Mesenchymal stem cell (in vitro differentiated cells and primary cell): Measurements from ENCODE around the gene EPRS1.

Experiments
- DNase-seq: peaks from one replicate; pipeline ENCODE4 v3.0.0-alpha.2; 2013
- H2AFZ ChIP-seq: one replicate; pipeline ENCODE4 v1.6.1; 2013; ENCODE audit warnings: low read depth, mild to moderate bottlenecking, control low read depth, inconsistent platforms, low read length, moderate library complexity
- H2AK5ac ChIP-seq: 2 replicates; pipeline ENCODE4 v1.6.1; 2013; ENCODE audit warnings: low read length, moderate library complexity, mild to moderate bottlenecking, inconsistent platforms; ENCODE audit not compliant: severe bottlenecking
- H2BK120ac ChIP-seq: one replicate; pipeline ENCODE4 v1.6.1; 2013; ENCODE audit warnings: low read depth, mild to moderate bottlenecking, inconsistent platforms, low read length, moderate library complexity
- H2BK12ac ChIP-seq, 2 experiments: one replicate each; pipeline ENCODE4 v1.6.1; 2013; ENCODE audit warnings: inconsistent platforms in 2 of 2, low read length in 2 of 2, mild to moderate bottlenecking in 2 of 2, moderate library complexity in 2 of 2, control low read depth in 1 of 2
- H2BK15ac ChIP-seq: one replicate; pipeline ENCODE4 v1.6.1; 2013; ENCODE audit warnings: mild to moderate bottlenecking, low read depth, inconsistent platforms; ENCODE audit not compliant: poor library complexity, severe bottlenecking
- H2BK5ac ChIP-seq: 2 replicates; pipeline ENCODE4 v1.6.1; 2013; ENCODE audit warnings: low read depth, mild to moderate bottlenecking, low read length, control low read depth, inconsistent platforms; ENCODE audit not compliant: poor library complexity, severe bottlenecking
- H3K14ac ChIP-seq, 2 experiments: one replicate each; pipeline ENCODE4 v1.6.1; 2013; ENCODE audit warnings: inconsistent platforms in 2 of 2, low read length in 2 of 2, control low read depth in 1 of 2, mild to moderate bottlenecking in 1 of 2, moderate library complexity in 1 of 2
- H3K18ac ChIP-seq, 2 experiments: one replicate each; pipeline ENCODE4 v1.6.1; 2013; ENCODE audit warnings: inconsistent platforms in 2 of 2, low read length in 2 of 2, control low read depth in 1 of 2, low read depth in 1 of 2, mild to moderate bottlenecking in 1 of 2
- H3K23ac ChIP-seq, 2 experiments: one replicate each; pipeline ENCODE4 v1.6.1; 2013; ENCODE audit warnings: inconsistent platforms in 2 of 2, low read length in 2 of 2, mild to moderate bottlenecking in 2 of 2, moderate library complexity in 2 of 2, control low read depth in 1 of 2
- H3K27ac ChIP-seq: 2 replicates; pipeline ENCODE4 v1.5.1; 2013; ENCODE audit warnings: mild to moderate bottlenecking, moderate library complexity, low read length, control low read depth, inconsistent platforms; ENCODE audit not compliant: poor library complexity, severe bottlenecking
- H3K27me3 ChIP-seq, 2 experiments: 2 replicates each; pipeline versions ENCODE4 v1.6.1 to v1.7.0; 2013; ENCODE audit warnings: low read length in 2 of 2, mild to moderate bottlenecking in 2 of 2, moderate library complexity in 2 of 2, control low read depth in 1 of 2, inconsistent platforms in 1 of 2; ENCODE audit not compliant: control insufficient read depth in 1 of 2, insufficient read depth in 1 of 2
- H3K36me3 ChIP-seq, 2 experiments: 2 replicates each; pipeline versions ENCODE4 v1.6.1 to v1.7.0; 2013; ENCODE audit warnings: low read length in 2 of 2, control low read depth in 1 of 2, inconsistent platforms in 1 of 2, low read depth in 1 of 2, mild to moderate bottlenecking in 1 of 2; ENCODE audit not compliant: insufficient read depth in 2 of 2, control insufficient read depth in 1 of 2
- H3K4ac ChIP-seq, 2 experiments: one replicate each; pipeline ENCODE4 v1.6.1; 2013; ENCODE audit warnings: inconsistent platforms in 2 of 2, low read length in 2 of 2, mild to moderate bottlenecking in 2 of 2, moderate library complexity in 2 of 2, control low read depth in 1 of 2, low read depth in 1 of 2
- H3K4me1 ChIP-seq: 2 replicates; pipeline ENCODE4 v1.6.1; 2013; ENCODE audit warnings: low read depth, low read length, control low read depth; ENCODE audit not compliant: control insufficient read depth, insufficient read depth
- H3K4me2 ChIP-seq: 2 replicates; pipeline ENCODE4 v1.6.1; 2013; ENCODE audit warnings: low read length, mild to moderate bottlenecking, inconsistent platforms; ENCODE audit not compliant: poor library complexity, severe bottlenecking
- H3K4me3 ChIP-seq, 2 experiments: 2 replicates each; pipeline versions ENCODE4 v1.5.1 to v1.7.0; 2013; ENCODE audit warnings: low read length in 2 of 2, mild to moderate bottlenecking in 2 of 2, control low read depth in 1 of 2, low read depth in 1 of 2; ENCODE audit not compliant: insufficient read depth in 1 of 2
- H3K79me1 ChIP-seq: replicated peaks from 2 replicates; pipeline ENCODE4 v1.6.1; 2013; ENCODE audit warnings: mild to moderate bottlenecking, control low read depth, low read length, inconsistent platforms; ENCODE audit not compliant: poor library complexity, severe bottlenecking
- H3K9ac ChIP-seq: 2 replicates; pipeline ENCODE4 v1.7.0; 2013; ENCODE audit warnings: mild to moderate bottlenecking, low read length, moderate library complexity
- H3K9me3 ChIP-seq: 2 replicates; pipeline ENCODE4 v1.7.0; 2013; ENCODE audit warnings: mild to moderate bottlenecking, low read length; ENCODE audit not compliant: control insufficient read depth
- H4K8ac ChIP-seq: one replicate; pipeline ENCODE4 v1.6.1; 2013; ENCODE audit warnings: inconsistent platforms, mild to moderate bottlenecking, low read length, moderate library complexity
- H4K91ac ChIP-seq: one replicate; pipeline ENCODE4 v1.6.1; 2013; ENCODE audit warnings: mild to moderate bottlenecking, low read length, inconsistent platforms
- WGBS: methylation state at CpG from one replicate; pipeline ENCODE4 v1.1.7; 2013; ENCODE audit warnings: mixed read lengths; 5-methylcytosine and 5-hydroxymethylcytosine counted together

Gene EPRS1

DNA sequence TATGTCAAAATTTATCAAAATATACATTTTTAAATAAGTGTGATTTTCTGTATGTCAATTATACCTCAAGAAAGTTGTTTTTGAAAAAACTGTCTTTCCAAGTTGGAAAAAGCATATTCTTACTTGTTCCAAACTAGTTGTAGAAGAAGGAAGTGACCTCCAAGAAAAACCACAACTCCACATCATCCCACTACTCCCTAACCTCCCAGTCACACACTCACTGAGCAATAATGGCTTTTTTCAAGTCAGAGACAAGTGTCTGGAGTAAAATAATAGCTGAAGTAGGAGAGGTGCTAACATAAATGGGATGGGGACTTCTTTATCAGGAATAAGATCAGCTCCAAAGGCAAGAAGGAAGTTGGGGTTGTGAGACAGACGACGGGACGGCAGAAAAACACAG is 13.4 kb downstream of the EPRS1 start:
- H3K27me3 ChIP-seq, result no peaks in the 10 kb centered on the region
- H2AFZ ChIP-seq, result no peak overlapping the region
- H3K9ac ChIP-seq, result no peak overlapping the region
- no peaks in the 10 kb centered on the region for H3K4me1 ChIP-seq
- H2BK5ac ChIP-seq, result no peak overlapping the region
- H3K14ac ChIP-seq, result no peak overlapping the region
- no peak overlapping the region for H2AK5ac ChIP-seq
- 100% methylated on average over 1 of the region's 3 CpGs for WGBS
- H2BK12ac ChIP-seq, result no peak overlapping the region
- peaks cover 7% of the 10 kb centered on the region for H3K79me1 ChIP-seq
- DNase-seq, result no peak
- H2BK15ac ChIP-seq, result no peak overlapping the region
- H3K4ac ChIP-seq, result no peak overlapping the region
- no peak overlapping the region for H4K8ac ChIP-seq
- no peak overlapping the region for H3K4me2 ChIP-seq
- H3K23ac ChIP-seq, result no peak overlapping the region
- H3K18ac ChIP-seq, result no peak overlapping the region
- H3K27ac ChIP-seq, result no peak overlapping the region
- H2BK120ac ChIP-seq, result no peak overlapping the region
- no peak overlapping the region for H3K4me3 ChIP-seq
- H3K9me3 ChIP-seq, result no peaks in the 10 kb centered on the region
- peaks cover 4 to 72% of the 10 kb centered on the region in 2 experiments for H3K36me3 ChIP-seq
- H4K91ac ChIP-seq, result no peak overlapping the region

DNA sequence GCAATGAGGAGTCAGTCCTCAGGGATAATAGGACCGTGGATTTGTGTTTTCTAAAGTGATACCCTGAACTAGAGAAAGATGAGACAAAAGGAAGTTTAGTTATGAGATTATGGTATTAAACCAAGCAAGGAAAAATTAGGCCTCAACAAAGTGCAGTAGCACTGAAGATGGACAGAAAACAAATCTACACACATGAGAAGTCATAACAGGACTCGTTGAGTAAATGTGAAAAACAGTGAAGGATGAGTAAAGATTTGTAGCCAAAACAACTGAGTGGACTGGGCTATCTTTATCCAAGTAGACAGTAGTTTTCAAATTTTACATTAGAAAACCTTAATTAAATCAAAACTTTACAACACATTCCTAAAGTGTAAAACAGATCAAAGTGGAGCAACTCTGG is 15.0 kb downstream of the EPRS1 start:
- Histone ChIP-seq H2BK120ac (no peak overlapping the region), H3K18ac (no peak overlapping the region), H3K14ac (no peak overlapping the region), H3K4me1 (no peaks in the 10 kb centered on the region), H3K36me3 (peaks cover 7 to 72% of the 10 kb centered on the region in 2 experiments), H3K27me3 (no peaks in the 10 kb centered on the region), H2AFZ (no peak overlapping the region), H3K23ac (no peak overlapping the region), H3K4ac (no peak overlapping the region), H3K79me1 (peaks cover 7% of the 10 kb centered on the region), H4K8ac (no peak overlapping the region), H3K9me3 (no peaks in the 10 kb centered on the region), H3K9ac (no peak overlapping the region), H4K91ac (no peak overlapping the region), H3K27ac (no peak overlapping the region), H3K4me2 (no peak overlapping the region), H3K4me3 (no peak overlapping the region), H2AK5ac (no peak overlapping the region), H2BK5ac (no peak overlapping the region), H2BK12ac (no peak overlapping the region), H2BK15ac (no peak overlapping the region)
- no peak for DNase-seq
- 100% methylated on average over 1 of the region's 2 CpGs for WGBS

DNA sequence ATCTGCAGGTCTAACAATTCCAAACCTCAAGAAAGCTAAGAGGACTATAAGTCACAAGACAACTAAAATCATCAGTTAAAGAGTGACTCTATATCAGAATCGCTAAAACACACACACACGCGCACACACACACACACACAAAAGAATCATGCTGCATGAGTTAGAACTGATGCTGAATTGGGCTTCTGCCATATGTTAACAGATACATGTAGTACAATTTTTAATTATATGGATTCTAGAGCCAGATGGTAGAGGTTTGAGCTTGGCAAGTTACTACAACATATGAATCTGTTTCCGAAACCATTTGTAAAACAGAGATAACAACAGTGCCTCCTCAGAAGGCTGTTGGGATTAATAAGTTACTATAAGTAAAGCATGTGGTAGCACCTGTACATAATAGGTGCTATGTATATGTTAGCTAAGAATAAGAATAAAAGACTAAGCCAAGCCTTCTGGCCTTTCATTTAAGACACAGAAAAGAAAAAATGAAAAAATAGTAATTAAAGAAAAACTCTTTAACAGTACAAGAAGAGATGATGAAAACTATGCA is 17.9 kb downstream of the EPRS1 start:
- Histone ChIP-seq H3K4me2 (no peak overlapping the region), H3K79me1 (peaks cover 8% of the 10 kb centered on the region), H3K36me3 (peaks cover 11 to 81% of the 10 kb centered on the region in 2 experiments), H2BK12ac (no peak overlapping the region), H3K14ac (no peak overlapping the region), H2BK120ac (no peak overlapping the region), H2AFZ (no peak overlapping the region), H4K8ac (no peak overlapping the region), H2BK5ac (no peak overlapping the region), H3K4me1 (no peaks in the 10 kb centered on the region), H2AK5ac (no peak overlapping the region), H3K9me3 (no peaks in the 10 kb centered on the region), H3K27me3 (no peaks in the 10 kb centered on the region), H3K27ac (no peak overlapping the region), H4K91ac (no peak overlapping the region), H3K4me3 (no peak overlapping the region), H3K23ac (no peak overlapping the region), H2BK15ac (no peak overlapping the region), H3K9ac (no peak overlapping the region), H3K4ac (no peak overlapping the region), H3K18ac (no peak overlapping the region)
- DNase-seq, result no peak
- 72% methylated on average over 2 of the region's 4 CpGs for WGBS

DNA sequence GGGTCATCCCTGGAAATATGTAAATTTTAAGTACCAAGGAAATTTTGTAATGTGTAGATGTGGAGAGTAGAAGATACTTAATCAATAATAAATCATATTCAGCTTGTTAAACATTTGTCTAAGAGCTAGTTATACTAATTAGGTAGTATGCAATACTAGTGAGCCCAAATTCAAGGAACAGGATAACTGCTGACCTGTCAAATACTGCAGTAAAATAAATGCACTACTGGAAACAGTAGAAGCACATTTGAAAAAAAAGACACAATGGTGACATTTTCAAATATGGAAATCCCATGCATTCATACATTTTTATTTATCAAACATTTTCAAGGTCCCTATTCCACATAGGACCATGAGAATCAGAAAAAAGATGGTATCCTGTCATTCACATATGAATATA is 27.2 kb downstream of the EPRS1 start:
- Histone ChIP-seq H3K23ac (no peak overlapping the region), H2BK12ac (no peak overlapping the region), H2BK15ac (no peak overlapping the region), H3K18ac (no peak overlapping the region), H3K9me3 (no peaks in the 10 kb centered on the region), H3K9ac (no peak overlapping the region), H4K91ac (no peak overlapping the region), H4K8ac (no peak overlapping the region), H2AK5ac (no peak overlapping the region), H3K4me3 (no peak overlapping the region), H3K27me3 (no peaks in the 10 kb centered on the region), H3K4me1 (no peaks in the 10 kb centered on the region), H3K27ac (no peak overlapping the region), H3K36me3 (peaks cover 16 to 80% of the 10 kb centered on the region in 2 experiments), H2BK120ac (no peak overlapping the region), H3K4ac (no peak overlapping the region), H3K14ac (no peak overlapping the region), H3K79me1 (peaks cover 9% of the 10 kb centered on the region), H2AFZ (no peak overlapping the region), H3K4me2 (no peak overlapping the region), H2BK5ac (no peak overlapping the region)
- no peak for DNase-seq
